GM12878 (cell line): ENCODE data around the gene DAPK2. TPM values are rescaled to one million over a fixed set of nuclear protein-coding genes. Genes with fewer than 3 reads are reported as not detected.
A peak's percentile ranks its signal among the peaks of the same experiment; 100 is the strongest.

Source experiments
- ATF7 ChIP-seq: fragments of 450-650 bp; IDR thresholded peaks from 2 replicates; pipeline ENCODE4 v1.6.1; 2016; ENCODE audit warnings: low read depth, mild to moderate bottlenecking
- BRCA1 ChIP-seq: IDR thresholded peaks from 2 replicates; pipeline ENCODE4 v1.6.1; 2011; ENCODE audit warnings: low read depth, low read length, improper control_type of control experiment
- E2F8 ChIP-seq: fragments of 450-650 bp; IDR thresholded peaks from 2 replicates; pipeline ENCODE4 v1.6.1; 2018; ENCODE audit warnings: mild to moderate bottlenecking, low read depth, moderate library complexity; ENCODE audit not compliant: partially characterized antibody
- EED ChIP-seq: sonication (generic); IDR thresholded peaks from 2 replicates; pipeline ENCODE4 v1.6.1; 2016; ENCODE audit warnings: antibody characterized with exemption, low read depth
- ELK1 ChIP-seq: IDR thresholded peaks from 2 replicates; pipeline ENCODE4 v1.6.1; 2012; ENCODE audit warnings: low read depth, low read length, improper control_type of control experiment
- ESRRA ChIP-seq: IDR thresholded peaks from 2 replicates; pipeline ENCODE4 v1.6.1; 2012; ENCODE audit warnings: mild to moderate bottlenecking, low read length, improper control_type of control experiment
- EZH2 ChIP-seq: IDR thresholded peaks from 2 replicates; pipeline ENCODE4 v1.6.1; 2012; ENCODE audit warnings: low read depth, mild to moderate bottlenecking, control low read depth, inconsistent platforms, low read length, borderline replicate concordance; ENCODE audit not compliant: control insufficient read depth
- HCFC1 ChIP-seq: fragments of 150-350 bp; IDR thresholded peaks from 2 replicates; pipeline ENCODE4 v1.6.1; 2014; ENCODE audit warnings: low read length
- HDAC2 ChIP-seq: fragments of 200-600 bp; sonication (generic); IDR thresholded peaks from 2 replicates; pipeline ENCODE4 v1.6.1; 2017
- KDM1A ChIP-seq: fragments of 200-600 bp; sonication (generic); IDR thresholded peaks from 2 replicates; pipeline ENCODE4 v1.6.1; 2016; ENCODE audit warnings: borderline replicate concordance
- MTA2 ChIP-seq: fragments of 450-650 bp; IDR thresholded peaks from 2 replicates; pipeline ENCODE4 v1.6.1; 2016; ENCODE audit warnings: low read depth, mild to moderate bottlenecking, moderate library complexity
- NFIC ChIP-seq: IDR thresholded peaks from 2 replicates; pipeline ENCODE4 v1.6.1; 2012; ENCODE audit warnings: low read depth, mild to moderate bottlenecking, inconsistent platforms, low read length, moderate library complexity
- NR2C1 ChIP-seq: fragments of 450-650 bp; IDR thresholded peaks from 2 replicates; pipeline ENCODE4 v1.6.1; 2017; ENCODE audit warnings: antibody characterized with exemption, mild to moderate bottlenecking, moderate library complexity
- RB1 ChIP-seq: fragments of 450-650 bp; formaldehyde crosslinking; IDR thresholded peaks from 2 replicates; pipeline ENCODE4 v1.6.1; 2017; ENCODE audit warnings: mild to moderate bottlenecking, borderline replicate concordance
- RELA ChIP-seq: fragments of 450-650 bp; IDR thresholded peaks from 2 replicates; pipeline ENCODE4 v1.8.0; 2014; ENCODE audit warnings: borderline replicate concordance; ENCODE audit not compliant: partially characterized antibody
- SIX5 ChIP-seq: IDR thresholded peaks from 2 replicates; pipeline ENCODE4 v1.6.1; 2011; ENCODE audit warnings: mild to moderate bottlenecking, low read depth, low read length, moderate library complexity; ENCODE audit not compliant: severe bottlenecking
- SMARCA5 ChIP-seq: fragments of 450-650 bp; IDR thresholded peaks from 2 replicates; pipeline ENCODE4 v1.6.1; 2017; ENCODE audit warnings: mild to moderate bottlenecking
- SMC3 ChIP-seq: IDR thresholded peaks from 2 replicates; pipeline ENCODE4 v1.6.1; 2011; ENCODE audit warnings: low read length, improper control_type of control experiment, borderline replicate concordance
- TAF1 ChIP-seq: IDR thresholded peaks from 2 replicates; pipeline ENCODE4 v1.6.1; 2011; ENCODE audit warnings: mild to moderate bottlenecking, low read depth, low read length, borderline replicate concordance
- ZNF384 ChIP-seq: IDR thresholded peaks from 2 replicates; pipeline ENCODE4 v1.6.1; 2012; ENCODE audit warnings: low read depth, mild to moderate bottlenecking, low read length, improper control_type of control experiment, borderline replicate concordance
- ZSCAN29 ChIP-seq: fragments of 450-650 bp; IDR thresholded peaks from 2 replicates; pipeline ENCODE4 v1.6.1; 2017; ENCODE audit warnings: mild to moderate bottlenecking, moderate library complexity
- polyA plus RNA-seq, 11 experiments: library from polyadenylated mRNA; depleted of rRNA in 4 of 11; unstranded in 6 of 11; stranded (reverse) in 5 of 11; fragments of >200 nt; fragmentation: Nextera tagmentation in 4 of 11; fragmentation: Illumina TruSeq in 1 of 11; extraction: Ambion mirVana in 4 of 11; extraction: Trizol in 1 of 11; gene quantifications; 1 replicate in 1 of 11; 2 replicates in 10 of 11; pipeline versions ENCODE4 v1.2.1 to v1.2.3, GENCODE V29; 2011 to 2016; ENCODE audit warnings: inconsistent platforms in 2 of 11, missing spikeins in 2 of 11, low read depth in 1 of 11
- total RNA-seq, 4 experiments: library from RNA; depleted of rRNA in 3 of 4; stranded (reverse); fragments of >200 nt in 3 of 4; fragmentation: Illumina TruSeq in 1 of 4; extraction: Trizol in 1 of 4; gene quantifications; 2 replicates each; pipeline versions ENCODE4 v1.2.1 to v1.2.3, GENCODE V29; 2013 to 2021
- TF ChIP-seq, protein P1 (sequence below): fragments of 450-650 bp; formaldehyde crosslinking; IDR thresholded peaks from 2 replicates; pipeline ENCODE4 v1.4.0; 2022; ENCODE audit warnings: mild to moderate bottlenecking, moderate library complexity
- TF ChIP-seq, protein P2 (sequence below): fragments of 450-650 bp; IDR thresholded peaks from 2 replicates; pipeline ENCODE4 v1.6.1; 2014; ENCODE audit warnings: mild to moderate bottlenecking

DAPK2 gene
- total and polyA plus RNA-seq, 10 of the 15 experiments (the other 5 are each of a cell fraction or from before 2014, with no cell fraction given): 0.69 to 8.4 (median 4.1) TPM

- TF ChIP-seq SMARCA5: peak; percentile 54
- TF ChIP-seq, protein P1, sequence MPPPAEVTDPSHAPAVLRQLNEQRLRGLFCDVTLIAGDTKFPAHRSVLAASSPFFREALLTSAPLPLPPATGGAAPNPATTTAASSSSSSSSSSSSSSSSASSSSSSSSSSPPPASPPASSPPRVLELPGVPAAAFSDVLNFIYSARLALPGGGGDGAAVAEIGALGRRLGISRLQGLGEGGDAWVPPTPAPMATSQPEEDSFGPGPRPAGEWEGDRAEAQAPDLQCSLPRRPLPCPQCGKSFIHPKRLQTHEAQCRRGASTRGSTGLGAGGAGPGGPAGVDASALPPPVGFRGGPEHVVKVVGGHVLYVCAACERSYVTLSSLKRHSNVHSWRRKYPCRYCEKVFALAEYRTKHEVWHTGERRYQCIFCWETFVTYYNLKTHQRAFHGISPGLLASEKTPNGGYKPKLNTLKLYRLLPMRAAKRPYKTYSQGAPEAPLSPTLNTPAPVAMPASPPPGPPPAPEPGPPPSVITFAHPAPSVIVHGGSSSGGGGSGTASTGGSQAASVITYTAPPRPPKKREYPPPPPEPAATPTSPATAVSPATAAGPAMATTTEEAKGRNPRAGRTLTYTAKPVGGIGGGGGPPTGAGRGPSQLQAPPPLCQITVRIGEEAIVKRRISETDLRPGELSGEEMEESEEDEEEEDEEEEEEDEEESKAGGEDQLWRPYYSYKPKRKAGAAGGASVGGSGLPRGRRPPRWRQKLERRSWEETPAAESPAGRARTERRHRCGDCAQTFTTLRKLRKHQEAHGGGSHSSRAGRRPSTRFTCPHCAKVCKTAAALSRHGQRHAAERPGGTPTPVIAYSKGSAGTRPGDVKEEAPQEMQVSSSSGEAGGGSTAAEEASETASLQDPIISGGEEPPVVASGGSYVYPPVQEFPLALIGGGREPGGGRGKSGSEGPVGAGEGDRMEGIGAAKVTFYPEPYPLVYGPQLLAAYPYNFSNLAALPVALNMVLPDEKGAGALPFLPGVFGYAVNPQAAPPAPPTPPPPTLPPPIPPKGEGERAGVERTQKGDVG (CRISPR knock-in tag): no peak
- no peak for TF ChIP-seq SIX5
- peak; percentile 76; the same call in 1 of the 2 replicates for TF ChIP-seq ESRRA
- TF ChIP-seq ELK1: no peak
- no peak for TF ChIP-seq E2F8
- TF ChIP-seq ZNF384: no peak
- TF ChIP-seq ZSCAN29: 0 out of 2 replicates have a peak, but pooled peaks have one; percentile 20
- TF ChIP-seq NFIC: peak; percentile 90
- no peak for TF ChIP-seq HCFC1
- peak; percentile 16; the same call in 1 of the 2 replicates for TF ChIP-seq RB1
- TF ChIP-seq TAF1: 0 out of 2 replicates have a peak, but pooled peaks have one; percentile 24
- peak; percentile 86 for TF ChIP-seq ATF7
- peak; percentile 92 for TF ChIP-seq MTA2
- no peak for TF ChIP-seq HDAC2
- TF ChIP-seq KDM1A: no peak
- TF ChIP-seq EZH2: no peak
- TF ChIP-seq SMC3: 0 out of 2 replicates have a peak, but pooled peaks have one; percentile 8
- no peak for TF ChIP-seq BRCA1
- peak; percentile 96 for TF ChIP-seq RELA
- TF ChIP-seq, protein P2, sequence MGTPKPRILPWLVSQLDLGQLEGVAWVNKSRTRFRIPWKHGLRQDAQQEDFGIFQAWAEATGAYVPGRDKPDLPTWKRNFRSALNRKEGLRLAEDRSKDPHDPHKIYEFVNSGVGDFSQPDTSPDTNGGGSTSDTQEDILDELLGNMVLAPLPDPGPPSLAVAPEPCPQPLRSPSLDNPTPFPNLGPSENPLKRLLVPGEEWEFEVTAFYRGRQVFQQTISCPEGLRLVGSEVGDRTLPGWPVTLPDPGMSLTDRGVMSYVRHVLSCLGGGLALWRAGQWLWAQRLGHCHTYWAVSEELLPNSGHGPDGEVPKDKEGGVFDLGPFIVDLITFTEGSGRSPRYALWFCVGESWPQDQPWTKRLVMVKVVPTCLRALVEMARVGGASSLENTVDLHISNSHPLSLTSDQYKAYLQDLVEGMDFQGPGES: no peak
- peak; percentile 99 for TF ChIP-seq EED
- peak; percentile 85 for TF ChIP-seq NR2C1
Observed at GRCh38 chr15:63896336-63897115, 149.8 kb downstream of the DAPK2 start (continued).
